H9 (cell line): ENCODE data around the gene TMEM81. TPM values are rescaled to one million over a fixed set of nuclear protein-coding genes. Genes with fewer than 3 reads are reported as not detected.

Source experiments
- DNase-seq: peaks from one replicate; pipeline ENCODE4 v3.0.0-alpha.2; 2017
- H2AFZ ChIP-seq: one replicate; pipeline ENCODE4 v1.6.1; 2013; ENCODE audit warnings: mild to moderate bottlenecking, low read length, control low read depth, moderate library complexity
- H2AK5ac ChIP-seq: 2 replicates; pipeline ENCODE4 v1.6.1; 2013; ENCODE audit warnings: low read length, control low read depth, mixed read lengths; ENCODE audit not compliant: insufficient read length
- H2BK120ac ChIP-seq: one replicate; pipeline ENCODE4 v1.6.1; 2013; ENCODE audit warnings: low read depth, mild to moderate bottlenecking, low read length, control low read depth, inconsistent platforms; ENCODE audit not compliant: poor library complexity, severe bottlenecking
- H2BK12ac ChIP-seq: 2 replicates; pipeline ENCODE4 v1.6.1; 2013; ENCODE audit warnings: low read length, control low read depth, mixed read lengths, low read depth; ENCODE audit not compliant: insufficient read length
- H2BK15ac ChIP-seq: 2 replicates; pipeline ENCODE4 v1.6.1; 2013; ENCODE audit warnings: low read depth, low read length, control low read depth
- H2BK20ac ChIP-seq: one replicate; pipeline ENCODE4 v1.6.1; 2013; ENCODE audit warnings: low read depth, mild to moderate bottlenecking, low read length, control low read depth, inconsistent platforms; ENCODE audit not compliant: poor library complexity, severe bottlenecking
- H2BK5ac ChIP-seq: 2 replicates; pipeline ENCODE4 v1.6.1; 2013; ENCODE audit warnings: low read length, control low read depth, mixed read lengths; ENCODE audit not compliant: insufficient read length
- H3K14ac ChIP-seq: 2 replicates; pipeline ENCODE4 v1.6.1; 2013; ENCODE audit warnings: low read length, control low read depth; ENCODE audit not compliant: insufficient read depth
- H3K18ac ChIP-seq: 2 replicates; pipeline ENCODE4 v1.6.1; 2013; ENCODE audit warnings: low read depth, mild to moderate bottlenecking, mixed read lengths, low read length, control low read depth; ENCODE audit not compliant: insufficient read length
- H3K23ac ChIP-seq: 2 replicates; pipeline ENCODE4 v1.6.1; 2013; ENCODE audit warnings: low read length, control low read depth, mixed read lengths, low read depth; ENCODE audit not compliant: insufficient read length
- H3K23me2 ChIP-seq: 2 replicates; pipeline ENCODE4 v1.6.1; 2013; ENCODE audit warnings: low read depth, mild to moderate bottlenecking, mixed read lengths, low read length, control low read depth; ENCODE audit not compliant: insufficient read length, poor library complexity, severe bottlenecking
- H3K27ac ChIP-seq: 2 replicates; pipeline ENCODE4 v1.5.1; 2013; ENCODE audit warnings: low read length, control low read depth, mixed read lengths, low read depth; ENCODE audit not compliant: insufficient read length
- H3K27me3 ChIP-seq: 2 replicates; pipeline ENCODE4 v1.6.1; 2013; ENCODE audit warnings: low read length, control low read depth, inconsistent platforms; ENCODE audit not compliant: insufficient read depth
- H3K4ac ChIP-seq: 2 replicates; pipeline ENCODE4 v1.6.1; 2013; ENCODE audit warnings: low read depth, mild to moderate bottlenecking, control low read depth, inconsistent platforms, low read length, moderate library complexity
- H3K4me1 ChIP-seq: 2 replicates; pipeline ENCODE4 v1.6.1; 2013; ENCODE audit warnings: low read length, control low read depth, inconsistent platforms; ENCODE audit not compliant: insufficient read depth
- H3K4me2 ChIP-seq: 2 replicates; pipeline ENCODE4 v1.6.1; 2013; ENCODE audit warnings: low read length, control low read depth, mixed read lengths; ENCODE audit not compliant: insufficient read length, insufficient read depth
- H3K56ac ChIP-seq: 2 replicates; pipeline ENCODE4 v1.6.1; 2013; ENCODE audit warnings: low read depth, mild to moderate bottlenecking, mixed read lengths, low read length, control low read depth; ENCODE audit not compliant: insufficient read length
- H3K79me1 ChIP-seq: 2 replicates; pipeline ENCODE4 v1.6.1; 2013; ENCODE audit warnings: low read depth, mild to moderate bottlenecking, moderate library complexity, low read length, control low read depth, inconsistent platforms; ENCODE audit not compliant: insufficient read depth, poor library complexity, severe bottlenecking
- H3K79me2 ChIP-seq: 2 replicates; pipeline ENCODE4 v1.6.1; 2013; ENCODE audit warnings: low read length, control low read depth, inconsistent platforms; ENCODE audit not compliant: insufficient read depth
- H3K9ac ChIP-seq: 2 replicates; pipeline ENCODE4 v1.6.1; 2013; ENCODE audit warnings: low read length, control low read depth, mixed read lengths; ENCODE audit not compliant: insufficient read length; ENCODE audit errors: extremely low read depth
- H3K9me3 ChIP-seq: one replicate; pipeline ENCODE4 v1.6.1; 2013; ENCODE audit warnings: low read depth, low read length, inconsistent platforms; ENCODE audit not compliant: control insufficient read depth
- H3T11ph ChIP-seq: one replicate; pipeline ENCODE4 v1.6.1; 2013; ENCODE audit warnings: mild to moderate bottlenecking, low read length, control low read depth, inconsistent platforms
- H4K20me1 ChIP-seq: one replicate; pipeline ENCODE4 v1.6.1; 2013; ENCODE audit not compliant: control insufficient read depth, insufficient read length, insufficient read depth
- H4K5ac ChIP-seq: 2 replicates; pipeline ENCODE4 v1.6.1; 2013; ENCODE audit warnings: low read depth, mild to moderate bottlenecking, mixed read lengths, low read length, control low read depth; ENCODE audit not compliant: insufficient read length
- H4K8ac ChIP-seq: replicated peaks from 2 replicates; pipeline ENCODE4 v1.6.1; 2013; ENCODE audit warnings: low read length, control low read depth, mixed read lengths, low read depth; ENCODE audit not compliant: insufficient read length
- H4K91ac ChIP-seq: 2 replicates; pipeline ENCODE4 v1.6.1; 2013; ENCODE audit warnings: low read depth, mild to moderate bottlenecking, moderate library complexity, mixed read lengths, low read length, control low read depth; ENCODE audit not compliant: insufficient read length
- H3K27ac Mint-ChIP-seq, 3 experiments: 2 replicates in 2 of 3; 3 replicates in 1 of 3; pipeline ENCODE4 v1.8.0; 2020 to 2021; ENCODE audit warnings: mixed read lengths in 3 of 3, mild to moderate bottlenecking in 1 of 3, moderate library complexity in 1 of 3
- H3K27me3 Mint-ChIP-seq: 2 replicates; pipeline ENCODE4 v1.8.0; 2021; ENCODE audit warnings: low read depth, mild to moderate bottlenecking, moderate library complexity, mixed read lengths
- H3K36me3 Mint-ChIP-seq, 3 experiments: 2 replicates in 2 of 3; 3 replicates in 1 of 3; pipeline ENCODE4 v1.8.0; 2020 to 2021; ENCODE audit warnings: low read depth in 3 of 3, mixed read lengths in 3 of 3; ENCODE audit not compliant: insufficient read depth in 1 of 3
- H3K4me1 Mint-ChIP-seq, 2 experiments: 2 replicates each; pipeline ENCODE4 v1.8.0; 2020; ENCODE audit warnings: mixed read lengths in 2 of 2
- H3K4me3 Mint-ChIP-seq, 2 experiments: 2 replicates in 1 of 2; 3 replicates in 1 of 2; pipeline ENCODE4 v1.8.0; 2020 to 2021; ENCODE audit warnings: mild to moderate bottlenecking in 2 of 2, mixed read lengths in 2 of 2, moderate library complexity in 1 of 2
- H3K9me3 Mint-ChIP-seq, 2 experiments: 2 replicates in 1 of 2; 3 replicates in 1 of 2; pipeline ENCODE4 v1.8.0; 2020; ENCODE audit warnings: mild to moderate bottlenecking in 2 of 2, mixed read lengths in 2 of 2, moderate library complexity in 1 of 2
- CTCF ChIP-seq: fragments of 200-600 bp; sonication (generic); conservative IDR thresholded peaks from 3 replicates; pipeline ENCODE4 v1.8.0; 2021; ENCODE audit warnings: antibody characterized with exemption, mild to moderate bottlenecking
- WGBS: extraction: QIAGEN DNeasy Blood & Tissue Kit; methylation state at CpG from one replicate; pipeline ENCODE4 v1.1.7; 2013; ENCODE audit warnings: missing lambda C conversion rate, low lambda C conversion rate, mixed read lengths; ENCODE audit not compliant: insufficient read length; ENCODE audit errors: extremely low coverage; 5-methylcytosine and 5-hydroxymethylcytosine counted together
- long read RNA-seq: library from polyadenylated mRNA; unstranded; transcript quantifications from one replicate; pipeline ENCODE4 v2.0.0, GENCODE V29; 2020
- total RNA-seq: library from RNA; stranded (reverse); gene quantifications from 2 replicates; pipeline ENCODE4 v1.2.1, GENCODE V29; 2021

The TMEM81 gene, protein sequence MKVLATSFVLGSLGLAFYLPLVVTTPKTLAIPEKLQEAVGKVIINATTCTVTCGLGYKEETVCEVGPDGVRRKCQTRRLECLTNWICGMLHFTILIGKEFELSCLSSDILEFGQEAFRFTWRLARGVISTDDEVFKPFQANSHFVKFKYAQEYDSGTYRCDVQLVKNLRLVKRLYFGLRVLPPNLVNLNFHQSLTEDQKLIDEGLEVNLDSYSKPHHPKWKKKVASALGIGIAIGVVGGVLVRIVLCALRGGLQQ
- 2.8 and 3.0 TPM in 2 replicates for total RNA-seq
- long read RNA-seq, result 0 reads

GRCh38 chr1:205084360-205084759 lies at the start of gene TMEM81:
TSS of gene TMEM81 (minus strand) at chr1:205084460. CDS start at chr1:205084320, 140 bp downstream.
- H3K4me2 ChIP-seq, result no peak within 1 kb of the TSS
- no peak within 1 kb of the TSS for H3K27ac ChIP-seq
- no peaks in the 10 kb centered on the region for H3K4me1 ChIP-seq
- no peak within 1 kb of the TSS for H2BK15ac ChIP-seq
- no peaks in the 10 kb centered on the region for H3K79me2 ChIP-seq
- H3K27ac Mint-ChIP-seq, result no peak within 1 kb of the TSS; a peak in 1 of 7 replicates
- H2BK5ac ChIP-seq, result no peak within 1 kb of the TSS
- no peak within 1 kb of the TSS for H3K4me3 Mint-ChIP-seq
- no peak within 1 kb of the TSS for H4K8ac ChIP-seq
- no peak within 1 kb of the TSS for H3T11ph ChIP-seq
- H2AFZ ChIP-seq, result no peak within 1 kb of the TSS
- no peak within 1 kb of the TSS for H3K4ac ChIP-seq
- no peak within 1 kb of the TSS for H2BK12ac ChIP-seq
- H4K5ac ChIP-seq, result no peak within 1 kb of the TSS
- H3K9me3 ChIP-seq, result no peaks in the 10 kb centered on the region
- H2BK20ac ChIP-seq, result no peak within 1 kb of the TSS
- no peak within 1 kb of the TSS for H3K18ac ChIP-seq
- no CpG with 5 or more reads among the region's 2 CpGs for whole genome bisulfite sequencing
- DNase-seq, result no peak
- H3K27me3 Mint-ChIP-seq, result no peaks in the 10 kb centered on the region
- no peak within 1 kb of the TSS for H3K9ac ChIP-seq
- H4K20me1 ChIP-seq, result no peaks in the 10 kb centered on the region
- H3K23ac ChIP-seq, result no peak within 1 kb of the TSS
- no peak within 1 kb of the TSS for H2BK120ac ChIP-seq
- H3K9me3 Mint-ChIP-seq, result no peaks in the 10 kb centered on the region
- H2AK5ac ChIP-seq, result no peak within 1 kb of the TSS
- H3K23me2 ChIP-seq, result no peaks in the 10 kb centered on the region
- no peak for TF ChIP-seq CTCF
- no peaks in the 10 kb centered on the region for H3K4me1 Mint-ChIP-seq
- peaks cover 10 to 47% (median 35%) of the 10 kb centered on the region in 3 experiments; a peak in 6 of 7 replicates for H3K36me3 Mint-ChIP-seq
- no peak within 1 kb of the TSS for H3K14ac ChIP-seq
- H3K56ac ChIP-seq, result no peak within 1 kb of the TSS
- H3K27me3 ChIP-seq, result no peaks in the 10 kb centered on the region
- no peak within 1 kb of the TSS for H4K91ac ChIP-seq
- no peaks in the 10 kb centered on the region for H3K79me1 ChIP-seq
